PC-9 (cell line): ENCODE measurements around the gene TCF3. TPM values are rescaled to one million over a fixed set of nuclear protein-coding genes. Genes with fewer than 3 reads are reported as not detected.

ENCODE experiments used
- BruUV-seq: library from RNA; stranded (reverse); fragments of 400-500 nt; replicated peaks from 2 replicates; lab custom pipeline; 2021; lab: Mats Ljungman, UMichigan
- CTCF ChIA-PET: fragments of 300-600 bp; sonication (Branson Sonifier 250); formaldehyde crosslinking; loops from one replicate; lab custom pipeline; 2022; ENCODE audit warnings: antibody characterized with exemption; lab: Charles Lee
- POLR2A ChIA-PET: fragments of 300-600 bp; sonication (Branson Sonifier 250); formaldehyde crosslinking; loops from one replicate; lab custom pipeline; 2022; ENCODE audit warnings: antibody characterized with exemption; ENCODE audit not compliant: unreplicated experiment; lab: Charles Lee
- DNase-seq, 2 experiments: peaks; one replicate each; pipeline versions ENCODE4 v3.0.0 to v3.0.0-alpha.2; 2015 to 2022; ENCODE audit warnings: mixed read lengths in 1 of 2
- H2AFZ ChIP-seq: fragments of 200-600 bp; sonication (generic); 2 replicates; pipeline ENCODE4 v1.8.1; 2017; ENCODE audit warnings: antibody characterized with exemption
- H3F3A ChIP-seq: fragments of 200-600 bp; sonication (generic); 2 replicates; pipeline ENCODE4 v1.8.1; 2017; ENCODE audit warnings: antibody characterized with exemption, mild to moderate bottlenecking, low read depth; ENCODE audit not compliant: insufficient read depth
- H3K27ac ChIP-seq: fragments of 200-600 bp; sonication (generic); 2 replicates; pipeline ENCODE4 v1.6.1; 2016; ENCODE audit warnings: mixed run types
- H3K27me3 ChIP-seq: fragments of 200-600 bp; sonication (generic); 2 replicates; pipeline ENCODE4 v1.6.1; 2016; ENCODE audit warnings: low read depth, mixed run types; ENCODE audit not compliant: insufficient read depth
- H3K36me3 ChIP-seq: fragments of 200-600 bp; sonication (generic); 2 replicates; pipeline ENCODE4 v1.6.1; 2016; ENCODE audit warnings: low read depth, mixed run types
- H3K4me1 ChIP-seq: fragments of 200-600 bp; sonication (generic); replicated peaks from 2 replicates; pipeline ENCODE4 v1.6.1; 2016; ENCODE audit warnings: mixed run types; ENCODE audit not compliant: insufficient read depth
- H3K4me2 ChIP-seq: fragments of 200-600 bp; sonication (generic); 2 replicates; pipeline ENCODE4 v1.6.1; 2017; ENCODE audit warnings: mixed run types
- H3K4me3 ChIP-seq: fragments of 200-600 bp; sonication (generic); 2 replicates; pipeline ENCODE4 v1.6.1; 2016; ENCODE audit warnings: mixed run types
- H3K79me2 ChIP-seq: fragments of 200-600 bp; sonication (generic); 2 replicates; pipeline ENCODE4 v1.6.1; 2017; ENCODE audit warnings: low read depth, mixed run types
- H3K9me2 ChIP-seq: fragments of 200-600 bp; sonication (generic); 2 replicates; pipeline ENCODE4 v1.8.1; 2017; ENCODE audit warnings: mild to moderate bottlenecking; ENCODE audit not compliant: insufficient read depth
- H3K9me3 ChIP-seq: fragments of 200-600 bp; sonication (generic); 2 replicates; pipeline ENCODE4 v1.8.1; 2016; ENCODE audit warnings: low read depth; ENCODE audit not compliant: insufficient read depth
- H4K20me1 ChIP-seq: fragments of 200-600 bp; sonication (generic); 2 replicates; pipeline ENCODE4 v1.8.1; 2017; ENCODE audit not compliant: insufficient read depth
- EZH2 ChIP-seq: fragments of 200-600 bp; sonication (generic); IDR thresholded peaks from 2 replicates; pipeline ENCODE4 v1.8.0; 2017; ENCODE audit warnings: antibody characterized with exemption, low read depth
- intact Hi-C: fragments of 100-400 bp; cut with micrococcal nuclease; formaldehyde crosslinking; loops from one replicate; pipeline ENCODE4 v1.10.0; 2022; ENCODE audit not compliant: unreplicated experiment
- total RNA-seq: library from RNA; stranded (reverse); gene quantifications from 2 replicates; pipeline ENCODE4 v1.2.3, GENCODE V29; 2021
- TF ChIP-seq, protein P1 (sequence below): fragments of 200-600 bp; sonication (generic); conservative IDR thresholded peaks from 2 replicates; pipeline ENCODE4 v1.6.1; 2017; ENCODE audit warnings: mixed run types, antibody characterized with exemption, mild to moderate bottlenecking, moderate library complexity

The TCF3 gene
- total RNA-seq, 1 experiment from 2014 or later, result 98.0 TPM

DNA sequence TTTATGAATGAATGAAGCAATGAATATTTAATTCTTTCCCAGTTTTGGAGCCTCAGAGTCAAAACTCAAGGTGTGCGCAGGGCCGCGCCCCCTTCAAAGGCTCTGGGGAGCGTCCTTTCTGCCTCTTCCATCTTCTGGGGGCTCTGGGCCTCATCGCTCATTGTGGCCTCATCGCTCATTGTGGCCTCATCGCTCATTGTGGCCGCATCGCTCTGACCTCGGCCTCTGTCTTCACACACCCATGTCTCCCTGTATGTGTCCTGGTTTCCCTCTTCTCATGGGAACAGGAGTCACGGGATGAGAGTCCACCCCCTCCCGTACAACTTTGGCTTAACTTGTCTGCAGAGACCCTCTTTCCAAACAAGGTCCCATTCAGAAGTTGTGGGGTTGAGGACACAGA, 81.1 kb downstream of the TCF3 start:
- Histone ChIP-seq H3F3A (peaks cover 5% of the 10 kb centered on the region; the same call in 1 of the 2 replicates), H3K4me3 (no peak overlapping the region), H3K4me2 (no peak overlapping the region), H3K4me1 (peaks cover 4% of the 10 kb centered on the region; the same call in 1 of the 2 replicates), H3K27ac (no peak overlapping the region), H3K9me3 (no peaks in the 10 kb centered on the region), H3K79me2 (no peaks in the 10 kb centered on the region), H4K20me1 (no peaks in the 10 kb centered on the region), H3K27me3 (no peaks in the 10 kb centered on the region), H2AFZ (no peak overlapping the region), H3K9me2 (no peaks in the 10 kb centered on the region), H3K36me3 (no peaks in the 10 kb centered on the region)
- CTCF ChIA-PET, result no interaction called here
- DNase-seq, result no peak
- POLR2A ChIA-PET, result no interaction called here
- no peak for TF ChIP-seq EZH2
- TF ChIP-seq, protein P1, sequence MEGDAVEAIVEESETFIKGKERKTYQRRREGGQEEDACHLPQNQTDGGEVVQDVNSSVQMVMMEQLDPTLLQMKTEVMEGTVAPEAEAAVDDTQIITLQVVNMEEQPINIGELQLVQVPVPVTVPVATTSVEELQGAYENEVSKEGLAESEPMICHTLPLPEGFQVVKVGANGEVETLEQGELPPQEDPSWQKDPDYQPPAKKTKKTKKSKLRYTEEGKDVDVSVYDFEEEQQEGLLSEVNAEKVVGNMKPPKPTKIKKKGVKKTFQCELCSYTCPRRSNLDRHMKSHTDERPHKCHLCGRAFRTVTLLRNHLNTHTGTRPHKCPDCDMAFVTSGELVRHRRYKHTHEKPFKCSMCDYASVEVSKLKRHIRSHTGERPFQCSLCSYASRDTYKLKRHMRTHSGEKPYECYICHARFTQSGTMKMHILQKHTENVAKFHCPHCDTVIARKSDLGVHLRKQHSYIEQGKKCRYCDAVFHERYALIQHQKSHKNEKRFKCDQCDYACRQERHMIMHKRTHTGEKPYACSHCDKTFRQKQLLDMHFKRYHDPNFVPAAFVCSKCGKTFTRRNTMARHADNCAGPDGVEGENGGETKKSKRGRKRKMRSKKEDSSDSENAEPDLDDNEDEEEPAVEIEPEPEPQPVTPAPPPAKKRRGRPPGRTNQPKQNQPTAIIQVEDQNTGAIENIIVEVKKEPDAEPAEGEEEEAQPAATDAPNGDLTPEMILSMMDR, result no peak
- BruUV-seq, result no TSS peak
- intact Hi-C loops, result no loop called here

DNA sequence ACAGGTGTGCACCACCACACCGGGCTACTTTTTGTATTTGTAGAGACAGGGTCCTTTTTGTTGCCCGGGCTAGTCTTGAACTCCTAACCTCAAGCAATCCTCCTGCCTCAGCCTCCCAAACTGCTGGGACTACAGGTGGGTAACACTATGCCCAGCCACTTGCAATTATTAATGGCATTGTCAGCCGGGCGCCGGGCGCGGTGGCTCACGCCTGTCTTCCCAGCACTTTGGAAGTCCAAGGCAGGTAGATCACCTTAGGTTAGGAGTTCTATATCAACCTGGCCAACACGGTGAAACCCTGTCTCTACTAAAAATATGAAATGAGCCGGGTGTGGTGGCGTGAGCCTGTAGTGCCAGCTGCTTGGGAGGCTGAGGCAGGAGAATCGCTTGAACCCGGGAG, 81.6 kb downstream of the TCF3 start:
- CTCF ChIA-PET, result no interaction called here
- H3K4me2 ChIP-seq, result no peak overlapping the region
- H3K9me3 ChIP-seq, result no peaks in the 10 kb centered on the region
- H3F3A ChIP-seq, result peaks cover 5% of the 10 kb centered on the region; the same call in 1 of the 2 replicates
- H2AFZ ChIP-seq, result no peak overlapping the region
- BruUV-seq, result no TSS peak
- peaks cover 4% of the 10 kb centered on the region; the same call in 1 of the 2 replicates for H3K4me1 ChIP-seq
- H3K36me3 ChIP-seq, result no peaks in the 10 kb centered on the region
- no peaks in the 10 kb centered on the region for H3K27me3 ChIP-seq
- H4K20me1 ChIP-seq, result no peaks in the 10 kb centered on the region
- no peak for DNase-seq
- POLR2A ChIA-PET, result no interaction called here
- intact Hi-C loops, result no loop called here
- 0 out of 2 replicates have a peak, but pooled peaks cover 4% of the 10 kb centered on the region for H3K79me2 ChIP-seq
- TF ChIP-seq, protein P1, result no peak
- no peak for TF ChIP-seq EZH2
- H3K9me2 ChIP-seq, result no peaks in the 10 kb centered on the region
- no peak overlapping the region for H3K27ac ChIP-seq
- no peak overlapping the region for H3K4me3 ChIP-seq

DNA sequence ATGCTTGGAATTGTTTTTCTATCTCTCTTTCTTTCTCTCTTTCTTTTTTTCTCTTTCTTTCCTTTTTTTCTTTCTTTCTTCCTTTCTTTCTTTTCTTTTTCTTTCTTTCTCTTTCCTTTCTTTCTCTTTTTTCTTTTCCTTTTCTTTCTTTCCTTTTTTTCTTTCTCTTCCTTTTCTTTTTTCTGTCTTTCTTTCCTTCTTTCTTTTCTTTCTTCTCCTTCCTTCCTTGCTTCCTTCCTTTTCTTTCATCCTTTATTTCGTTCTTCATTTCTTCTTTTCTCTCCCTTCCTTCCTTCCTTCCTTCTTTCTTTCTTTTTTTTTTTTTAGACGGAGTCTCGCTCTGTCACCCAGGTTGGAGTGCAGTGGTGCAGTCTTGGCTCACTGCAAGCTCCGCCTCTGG, 82.4 kb downstream of the TCF3 start:
- Histone ChIP-seq H2AFZ (no peak overlapping the region), H3K4me2 (no peak overlapping the region), H3F3A (peaks cover 5% of the 10 kb centered on the region; the same call in 1 of the 2 replicates), H3K36me3 (no peaks in the 10 kb centered on the region), H3K27me3 (no peaks in the 10 kb centered on the region), H3K4me3 (no peak overlapping the region), H3K79me2 (0 out of 2 replicates have a peak, but pooled peaks cover 8% of the 10 kb centered on the region), H3K9me3 (no peaks in the 10 kb centered on the region), H4K20me1 (peaks cover 4% of the 10 kb centered on the region; the same call in 1 of the 2 replicates), H3K27ac (no peak overlapping the region), H3K4me1 (peaks cover 4% of the 10 kb centered on the region; the same call in 1 of the 2 replicates), H3K9me2 (no peaks in the 10 kb centered on the region)
- no TSS peak for BruUV-seq
- intact Hi-C loops, result no loop called here
- no peak for DNase-seq
- ChIA-PET POLR2A (no interaction called here), CTCF (no interaction called here)
- TF ChIP-seq EZH2, result no peak
- TF ChIP-seq, protein P1, result no peak
